H9 (cell line): Measurements from ENCODE around the gene KIF27. TPM values are rescaled to one million over a fixed set of nuclear protein-coding genes. Genes with fewer than 3 reads are reported as not detected.
A peak's percentile ranks its signal among the peaks of the same experiment; 100 is the strongest.

Experiments used
- DNase-seq: peaks from one replicate; pipeline ENCODE4 v3.0.0-alpha.2; 2017
- H2AFZ ChIP-seq: one replicate; pipeline ENCODE4 v1.6.1; 2013; ENCODE audit warnings: mild to moderate bottlenecking, low read length, control low read depth, moderate library complexity
- H2AK5ac ChIP-seq: 2 replicates; pipeline ENCODE4 v1.6.1; 2013; ENCODE audit warnings: low read length, control low read depth, mixed read lengths; ENCODE audit not compliant: insufficient read length
- H2BK120ac ChIP-seq: one replicate; pipeline ENCODE4 v1.6.1; 2013; ENCODE audit warnings: low read depth, mild to moderate bottlenecking, low read length, control low read depth, inconsistent platforms; ENCODE audit not compliant: poor library complexity, severe bottlenecking
- H2BK12ac ChIP-seq: 2 replicates; pipeline ENCODE4 v1.6.1; 2013; ENCODE audit warnings: low read length, control low read depth, mixed read lengths, low read depth; ENCODE audit not compliant: insufficient read length
- H2BK15ac ChIP-seq: 2 replicates; pipeline ENCODE4 v1.6.1; 2013; ENCODE audit warnings: low read depth, low read length, control low read depth
- H2BK20ac ChIP-seq: one replicate; pipeline ENCODE4 v1.6.1; 2013; ENCODE audit warnings: low read depth, mild to moderate bottlenecking, low read length, control low read depth, inconsistent platforms; ENCODE audit not compliant: poor library complexity, severe bottlenecking
- H2BK5ac ChIP-seq: 2 replicates; pipeline ENCODE4 v1.6.1; 2013; ENCODE audit warnings: low read length, control low read depth, mixed read lengths; ENCODE audit not compliant: insufficient read length
- H3K14ac ChIP-seq: 2 replicates; pipeline ENCODE4 v1.6.1; 2013; ENCODE audit warnings: low read length, control low read depth; ENCODE audit not compliant: insufficient read depth
- H3K18ac ChIP-seq: 2 replicates; pipeline ENCODE4 v1.6.1; 2013; ENCODE audit warnings: low read depth, mild to moderate bottlenecking, mixed read lengths, low read length, control low read depth; ENCODE audit not compliant: insufficient read length
- H3K23ac ChIP-seq: 2 replicates; pipeline ENCODE4 v1.6.1; 2013; ENCODE audit warnings: low read length, control low read depth, mixed read lengths, low read depth; ENCODE audit not compliant: insufficient read length
- H3K23me2 ChIP-seq: 2 replicates; pipeline ENCODE4 v1.6.1; 2013; ENCODE audit warnings: low read depth, mild to moderate bottlenecking, mixed read lengths, low read length, control low read depth; ENCODE audit not compliant: insufficient read length, poor library complexity, severe bottlenecking
- H3K27ac ChIP-seq: 2 replicates; pipeline ENCODE4 v1.5.1; 2013; ENCODE audit warnings: low read length, control low read depth, mixed read lengths, low read depth; ENCODE audit not compliant: insufficient read length
- H3K27me3 ChIP-seq: 2 replicates; pipeline ENCODE4 v1.6.1; 2013; ENCODE audit warnings: low read length, control low read depth, inconsistent platforms; ENCODE audit not compliant: insufficient read depth
- H3K4ac ChIP-seq: 2 replicates; pipeline ENCODE4 v1.6.1; 2013; ENCODE audit warnings: low read depth, mild to moderate bottlenecking, control low read depth, inconsistent platforms, low read length, moderate library complexity
- H3K4me1 ChIP-seq: 2 replicates; pipeline ENCODE4 v1.6.1; 2013; ENCODE audit warnings: low read length, control low read depth, inconsistent platforms; ENCODE audit not compliant: insufficient read depth
- H3K4me2 ChIP-seq: 2 replicates; pipeline ENCODE4 v1.6.1; 2013; ENCODE audit warnings: low read length, control low read depth, mixed read lengths; ENCODE audit not compliant: insufficient read length, insufficient read depth
- H3K56ac ChIP-seq: 2 replicates; pipeline ENCODE4 v1.6.1; 2013; ENCODE audit warnings: low read depth, mild to moderate bottlenecking, mixed read lengths, low read length, control low read depth; ENCODE audit not compliant: insufficient read length
- H3K79me1 ChIP-seq: 2 replicates; pipeline ENCODE4 v1.6.1; 2013; ENCODE audit warnings: low read depth, mild to moderate bottlenecking, moderate library complexity, low read length, control low read depth, inconsistent platforms; ENCODE audit not compliant: insufficient read depth, poor library complexity, severe bottlenecking
- H3K79me2 ChIP-seq: 2 replicates; pipeline ENCODE4 v1.6.1; 2013; ENCODE audit warnings: low read length, control low read depth, inconsistent platforms; ENCODE audit not compliant: insufficient read depth
- H3K9ac ChIP-seq: 2 replicates; pipeline ENCODE4 v1.6.1; 2013; ENCODE audit warnings: low read length, control low read depth, mixed read lengths; ENCODE audit not compliant: insufficient read length; ENCODE audit errors: extremely low read depth
- H3K9me3 ChIP-seq: one replicate; pipeline ENCODE4 v1.6.1; 2013; ENCODE audit warnings: low read depth, low read length, inconsistent platforms; ENCODE audit not compliant: control insufficient read depth
- H3T11ph ChIP-seq: one replicate; pipeline ENCODE4 v1.6.1; 2013; ENCODE audit warnings: mild to moderate bottlenecking, low read length, control low read depth, inconsistent platforms
- H4K20me1 ChIP-seq: one replicate; pipeline ENCODE4 v1.6.1; 2013; ENCODE audit not compliant: control insufficient read depth, insufficient read length, insufficient read depth
- H4K5ac ChIP-seq: 2 replicates; pipeline ENCODE4 v1.6.1; 2013; ENCODE audit warnings: low read depth, mild to moderate bottlenecking, mixed read lengths, low read length, control low read depth; ENCODE audit not compliant: insufficient read length
- H4K8ac ChIP-seq: replicated peaks from 2 replicates; pipeline ENCODE4 v1.6.1; 2013; ENCODE audit warnings: low read length, control low read depth, mixed read lengths, low read depth; ENCODE audit not compliant: insufficient read length
- H4K91ac ChIP-seq: 2 replicates; pipeline ENCODE4 v1.6.1; 2013; ENCODE audit warnings: low read depth, mild to moderate bottlenecking, moderate library complexity, mixed read lengths, low read length, control low read depth; ENCODE audit not compliant: insufficient read length
- H3K27ac Mint-ChIP-seq, 3 experiments: 2 replicates in 2 of 3; 3 replicates in 1 of 3; pipeline ENCODE4 v1.8.0; 2020 to 2021; ENCODE audit warnings: mixed read lengths in 3 of 3, mild to moderate bottlenecking in 1 of 3, moderate library complexity in 1 of 3
- H3K27me3 Mint-ChIP-seq: 2 replicates; pipeline ENCODE4 v1.8.0; 2021; ENCODE audit warnings: low read depth, mild to moderate bottlenecking, moderate library complexity, mixed read lengths
- H3K36me3 Mint-ChIP-seq, 3 experiments: 2 replicates in 2 of 3; 3 replicates in 1 of 3; pipeline ENCODE4 v1.8.0; 2020 to 2021; ENCODE audit warnings: low read depth in 3 of 3, mixed read lengths in 3 of 3; ENCODE audit not compliant: insufficient read depth in 1 of 3
- H3K4me1 Mint-ChIP-seq, 2 experiments: 2 replicates each; pipeline ENCODE4 v1.8.0; 2020; ENCODE audit warnings: mixed read lengths in 2 of 2
- H3K4me3 Mint-ChIP-seq, 2 experiments: 2 replicates in 1 of 2; 3 replicates in 1 of 2; pipeline ENCODE4 v1.8.0; 2020 to 2021; ENCODE audit warnings: mild to moderate bottlenecking in 2 of 2, mixed read lengths in 2 of 2, moderate library complexity in 1 of 2
- H3K9me3 Mint-ChIP-seq, 2 experiments: 2 replicates in 1 of 2; 3 replicates in 1 of 2; pipeline ENCODE4 v1.8.0; 2020; ENCODE audit warnings: mild to moderate bottlenecking in 2 of 2, mixed read lengths in 2 of 2, moderate library complexity in 1 of 2
- CTCF ChIP-seq: fragments of 200-600 bp; sonication (generic); conservative IDR thresholded peaks from 3 replicates; pipeline ENCODE4 v1.8.0; 2021; ENCODE audit warnings: antibody characterized with exemption, mild to moderate bottlenecking
- WGBS: extraction: QIAGEN DNeasy Blood & Tissue Kit; methylation state at CpG from one replicate; pipeline ENCODE4 v1.1.7; 2013; ENCODE audit warnings: missing lambda C conversion rate, low lambda C conversion rate, mixed read lengths; ENCODE audit not compliant: insufficient read length; ENCODE audit errors: extremely low coverage; 5-methylcytosine and 5-hydroxymethylcytosine counted together
- total RNA-seq: library from RNA; stranded (reverse); gene quantifications from 2 replicates; pipeline ENCODE4 v1.2.1, GENCODE V29; 2021

KIF27 gene
- total RNA-seq, 1 experiment from 2014 or later = 2.9 TPM

- H3K27ac Mint-ChIP-seq = peak overlapping the region in 1 of 3 experiments; percentile 76; a peak in 3 of 7 replicates
- Histone ChIP-seq H2BK15ac (no peak overlapping the region), H4K91ac (no peak overlapping the region), H2AK5ac (no peak overlapping the region), H3K23ac (no peak overlapping the region), H3K79me2 (no peaks in the 10 kb centered on the region), H3K27ac (no peak overlapping the region), H3K9me3 (no peaks in the 10 kb centered on the region), H3K23me2 (no peaks in the 10 kb centered on the region), H3K18ac (no peak overlapping the region), H2BK20ac (no peak overlapping the region), H3K56ac (no peak overlapping the region), H2BK12ac (no peak overlapping the region), H2AFZ (no peak overlapping the region), H3K27me3 (no peaks in the 10 kb centered on the region), H2BK120ac (no peak overlapping the region), H4K5ac (no peak overlapping the region), H3K4ac (no peak overlapping the region), H3K4me1 (no peaks in the 10 kb centered on the region), H4K20me1 (no peaks in the 10 kb centered on the region), H3T11ph (no peak overlapping the region), H3K9ac (no peak overlapping the region), H3K79me1 (no peaks in the 10 kb centered on the region), H3K14ac (no peak overlapping the region), H2BK5ac (no peak overlapping the region), H4K8ac (no peak overlapping the region), H3K4me2 (no peak overlapping the region)
- no peak overlapping the region for H3K4me3 Mint-ChIP-seq
- H3K4me1 Mint-ChIP-seq = no peaks in the 10 kb centered on the region; a peak in 1 of 4 replicates
- no peaks in the 10 kb centered on the region for H3K9me3 Mint-ChIP-seq
- H3K36me3 Mint-ChIP-seq = peaks cover 21 to 38% (median 31%) of the 10 kb centered on the region in 3 experiments; a peak in 6 of 7 replicates
- WGBS = no CpG with 5 or more reads among the region's 2 CpGs
- TF ChIP-seq CTCF = no peak
- DNase-seq = no peak
- peaks cover 5% of the 10 kb centered on the region for H3K27me3 Mint-ChIP-seq
Measured at GRCh38 chr9:83964973-83965349, 43.7 kb upstream of the KIF27 start.
